GM03348 (cell line): ENCODE data around the gene EIF3K.
A peak's percentile ranks its signal among the peaks of the same experiment; 100 is the strongest.

Experiments used
- DNase-seq: peaks from one replicate; pipeline ENCODE4 v3.0.0; 2012; ENCODE audit warnings: low spot score

The EIF3K gene

GRCh38 chr19:38650172-38650775 is 31.3 kb downstream of the EIF3K start:
- DNase-seq = no peak

GRCh38 chr19:38650911-38651584 is 32.1 kb downstream of the EIF3K start:
- DNase-seq = peak; percentile 71

GRCh38 chr19:38653028-38653571 is 34.1 kb downstream of the EIF3K start:
- DNase-seq = peak; percentile 47

GRCh38 chr19:38654628-38655055 is 35.7 kb downstream of the EIF3K start:
- no peak for DNase-seq

GRCh38 chr19:38655148-38655824 is 36.3 kb downstream of the EIF3K start:
- DNase-seq = no peak

GRCh38 chr19:38656171-38656981 is 37.4 kb downstream of the EIF3K start:
- DNase-seq = peak; percentile 43

GRCh38 chr19:38657633-38658222 is 38.7 kb downstream of the EIF3K start:
- peak; percentile 43 for DNase-seq

- DNase-seq = peak; percentile 84
Observed at GRCh38 chr19:38658462-38659306, 39.7 kb downstream of the EIF3K start.

GRCh38 chr19:38660724-38661123 is 41.7 kb downstream of the EIF3K start:
- no peak for DNase-seq

- no peak for DNase-seq
Observed at GRCh38 chr19:38661136-38661535, 42.1 kb downstream of the EIF3K start.

GRCh38 chr19:38661996-38662395 is 43.0 kb downstream of the EIF3K start:
- DNase-seq = no peak

- DNase-seq = no peak
Observed at GRCh38 chr19:38662537-38663155, 43.7 kb downstream of the EIF3K start.

- no peak for DNase-seq
Observed at GRCh38 chr19:38663156-38663651, 44.2 kb downstream of the EIF3K start.

- DNase-seq = no peak
Observed at GRCh38 chr19:38663957-38664502, 45.0 kb downstream of the EIF3K start.

- DNase-seq = no peak
Observed at GRCh38 chr19:38664503-38665211, 45.7 kb downstream of the EIF3K start.

- no peak for DNase-seq
Observed at GRCh38 chr19:38665219-38665931, 46.4 kb downstream of the EIF3K start.

- DNase-seq = no peak
Observed at GRCh38 chr19:38665950-38666662, 47.1 kb downstream of the EIF3K start.
